NCI-H82 treated with DMSO at 0.1 percent for 48 hours (cell line): Measurements from ENCODE around the gene MGAT5B.
"Not testable (repeated sequence)": the region's sequence is repeated elsewhere in the genome, so short reads cannot be mapped to it uniquely, and the experiment has no call there.

Experiments used
- DNase-seq: peaks from one replicate; lab custom pipeline; 2025; ENCODE audit not compliant: unreplicated experiment; lab: John Stamatoyannopoulos, UW

The MGAT5B gene

GRCh38 chr17:76847031-76847430, 21.2 kb upstream of the MGAT5B start:
- DNase-seq = no peak

GRCh38 chr17:76848670-76849069, 19.5 kb upstream of the MGAT5B start:
- no peak for DNase-seq

DNA sequence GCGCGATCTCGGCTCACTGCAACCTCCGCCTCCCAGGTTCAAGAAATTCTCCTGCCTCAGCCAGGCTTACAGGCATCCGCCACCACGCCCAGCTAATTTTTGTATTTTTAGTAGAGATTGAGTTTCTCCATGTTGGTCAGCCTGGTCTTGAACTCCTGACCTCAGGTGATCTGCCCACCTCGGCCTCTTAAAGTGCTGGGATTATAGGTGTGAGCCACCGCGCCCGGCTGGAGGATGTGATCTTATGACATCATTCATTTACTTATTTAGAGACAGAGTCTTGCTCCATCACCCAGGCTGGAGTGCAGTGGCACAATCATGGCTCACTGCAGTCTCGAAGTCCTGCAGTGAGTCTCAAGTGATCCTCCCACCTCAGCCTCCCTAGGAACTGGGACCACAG, 19.0 kb upstream of the MGAT5B start:
- not testable (repeated sequence) for DNase-seq

DNA sequence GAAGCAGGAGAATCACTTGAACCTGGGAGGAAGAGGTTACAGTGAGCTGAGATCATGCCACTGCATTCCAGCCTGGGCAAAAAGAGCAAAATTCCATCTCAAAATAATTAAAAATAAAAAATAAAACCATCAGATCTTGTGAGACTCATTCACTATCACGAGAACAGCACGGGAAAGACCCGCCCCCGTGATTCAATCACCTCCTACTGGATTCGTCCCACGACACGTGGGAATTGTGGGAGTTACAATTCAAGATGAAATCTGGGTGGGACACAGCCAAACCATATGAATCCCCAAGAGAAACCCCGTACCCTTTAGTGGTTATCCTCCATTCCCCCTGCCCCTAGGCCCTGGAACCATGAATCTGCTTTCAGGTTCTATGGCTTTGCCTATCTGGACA, 15.4 kb upstream of the MGAT5B start:
- no peak for DNase-seq

- DNase-seq = no peak
These were observed 13.1 kb upstream of the MGAT5B start for GRCh38 chr17:76855105-76855504.

DNA sequence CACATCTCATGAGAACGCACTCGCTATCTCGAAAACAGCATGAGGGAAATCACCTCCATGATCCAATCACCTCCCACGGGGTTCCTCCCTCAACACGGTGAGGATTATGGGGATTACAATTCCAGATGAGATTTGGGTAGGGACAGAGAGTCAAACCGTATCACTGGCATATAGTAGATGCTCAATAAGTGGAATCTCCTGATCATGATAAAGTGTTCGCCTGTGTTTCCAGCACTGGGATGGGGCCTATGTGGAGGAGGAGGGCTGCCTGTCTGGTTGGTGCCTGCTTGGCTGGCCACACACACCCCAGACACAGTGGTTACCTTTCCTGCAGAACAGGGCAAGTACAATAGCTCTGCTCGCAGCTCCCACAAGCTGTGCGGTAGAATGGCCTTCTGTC, 6.1 kb upstream of the MGAT5B start:
- no peak for DNase-seq

GRCh38 chr17:76862494-76862893, 5.7 kb upstream of the MGAT5B start:
- DNase-seq = no peak

GRCh38 chr17:76864024-76864423, 4.2 kb upstream of the MGAT5B start:
- no peak for DNase-seq

- no peak for DNase-seq
These were observed 3.0 kb upstream of the MGAT5B start for GRCh38 chr17:76865174-76865573.

- DNase-seq = no peak
These were observed 2.0 kb upstream of the MGAT5B start for GRCh38 chr17:76866203-76866602.

DNA sequence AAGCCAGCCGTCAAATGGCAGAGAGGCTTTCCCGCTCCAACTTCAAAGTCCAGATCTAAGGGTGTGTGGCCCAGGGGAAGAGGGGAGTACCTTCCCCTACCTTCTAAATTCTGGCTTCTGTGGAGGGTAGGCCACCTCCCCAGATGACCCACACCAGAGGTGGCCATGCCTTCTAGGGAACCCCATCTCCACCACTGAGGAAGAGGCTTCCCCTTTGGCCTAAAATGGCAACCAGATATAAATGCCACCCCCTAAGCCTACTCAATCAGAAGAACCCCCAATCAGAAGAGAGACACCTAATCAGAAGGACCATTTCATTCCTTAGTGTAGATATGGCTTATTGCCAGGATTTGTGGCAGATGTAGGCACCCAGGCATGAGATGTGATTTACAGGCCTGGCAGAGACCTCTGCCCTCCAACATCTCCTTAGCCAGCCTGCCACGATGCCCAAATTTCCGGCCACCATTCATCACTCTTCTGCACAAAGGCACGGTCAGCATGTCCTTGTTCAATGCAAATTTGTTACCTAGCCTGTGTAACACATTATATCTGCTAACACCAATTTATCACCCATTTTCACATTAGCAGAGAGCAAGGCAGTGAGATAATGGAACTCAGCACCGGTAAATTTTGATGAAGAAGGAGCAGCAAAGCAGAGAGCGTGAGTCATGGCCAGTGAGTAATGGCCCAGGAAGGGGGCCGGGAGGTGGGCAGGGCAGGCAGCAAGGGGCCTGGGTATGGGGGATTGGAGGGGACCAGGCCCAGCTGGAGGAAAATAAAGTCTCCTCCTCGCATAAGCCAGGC, 1.2 kb upstream of the MGAT5B start:
- no peak for DNase-seq

GRCh38 chr17:76867578-76868175, 527 bp upstream of the MGAT5B start:
- no peak for DNase-seq

- no peak for DNase-seq
These were observed 678 bp downstream of the MGAT5B start for GRCh38 chr17:76868669-76869495.

DNA sequence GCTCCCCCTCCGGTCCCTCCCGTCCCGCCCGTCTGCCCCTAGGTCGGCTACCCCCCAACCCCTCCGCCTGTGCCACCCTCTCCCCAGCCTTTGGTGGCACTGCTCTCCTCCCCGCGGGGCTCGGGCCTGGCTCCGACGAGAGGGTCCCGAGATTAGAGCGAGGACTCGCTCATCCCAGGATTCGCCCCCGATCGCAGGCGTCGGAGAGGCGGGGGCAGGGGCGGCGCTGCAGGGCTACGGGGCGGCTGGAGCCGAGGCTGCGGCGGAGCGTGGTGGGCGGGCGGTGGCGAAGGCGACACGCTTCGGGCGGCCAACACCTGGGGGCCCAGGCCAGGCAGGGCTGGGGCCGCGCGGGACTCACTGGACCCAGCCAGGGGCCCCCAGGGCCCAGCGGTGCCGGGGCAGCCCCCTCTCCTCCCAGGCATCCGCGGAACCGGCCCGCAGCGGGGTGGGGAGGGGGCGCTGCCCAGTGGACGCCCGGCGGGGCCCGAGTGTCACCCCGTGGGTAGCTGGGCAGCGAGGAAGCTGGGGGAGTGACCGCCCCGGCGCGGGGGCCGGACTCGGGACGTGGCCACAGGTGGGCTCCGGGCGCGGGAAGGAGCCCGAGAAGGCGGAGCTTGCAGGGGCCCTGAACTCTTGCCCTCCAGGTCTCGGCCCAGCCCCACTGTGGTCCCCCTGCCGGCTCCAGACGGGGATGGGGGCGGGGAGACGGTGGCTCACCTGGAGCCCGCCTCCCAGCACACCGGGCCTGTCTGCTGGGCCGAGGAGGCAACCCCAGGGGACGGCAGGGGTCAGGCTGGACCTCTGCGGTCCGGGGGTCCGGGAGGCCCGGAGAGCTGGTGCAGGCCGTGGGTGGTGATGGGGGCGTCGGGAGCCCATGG, 1.5 kb downstream of the MGAT5B start:
- no peak for DNase-seq

GRCh38 chr17:76870377-76870714, 2.1 kb downstream of the MGAT5B start:
- no peak for DNase-seq

GRCh38 chr17:76871668-76872067, 3.5 kb downstream of the MGAT5B start:
- DNase-seq = no peak

GRCh38 chr17:76872221-76872873, 4.1 kb downstream of the MGAT5B start:
- DNase-seq = no peak

- no peak for DNase-seq
These were observed 4.6 kb downstream of the MGAT5B start for GRCh38 chr17:76872874-76873221.

DNA sequence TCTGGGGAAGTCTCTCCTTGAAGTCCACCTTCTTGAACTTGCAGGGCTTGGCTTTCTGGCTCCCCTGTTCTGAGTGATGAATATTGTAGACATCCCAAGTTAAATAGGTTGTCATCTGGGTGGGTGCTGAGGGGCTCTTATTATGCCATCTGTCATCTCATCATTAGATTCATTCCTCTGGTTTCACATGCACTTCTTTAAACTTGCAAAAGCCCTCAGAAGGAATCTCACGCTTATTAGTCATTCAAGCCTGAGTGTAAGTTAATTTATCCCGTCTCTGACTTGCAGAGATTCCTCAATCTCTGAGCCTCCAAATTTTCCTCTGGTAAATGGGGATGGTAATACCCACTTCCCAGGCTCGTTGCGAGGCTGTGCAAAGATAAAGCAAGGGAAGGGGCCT, 5.7 kb downstream of the MGAT5B start:
- no peak for DNase-seq

GRCh38 chr17:76877437-76877836, 9.2 kb downstream of the MGAT5B start:
- no peak for DNase-seq

- no peak for DNase-seq
These were observed 10.4 kb downstream of the MGAT5B start for GRCh38 chr17:76878568-76878967.
